ENCODE measurements around the gene ATP11A.

ATP11A gene

DNA sequence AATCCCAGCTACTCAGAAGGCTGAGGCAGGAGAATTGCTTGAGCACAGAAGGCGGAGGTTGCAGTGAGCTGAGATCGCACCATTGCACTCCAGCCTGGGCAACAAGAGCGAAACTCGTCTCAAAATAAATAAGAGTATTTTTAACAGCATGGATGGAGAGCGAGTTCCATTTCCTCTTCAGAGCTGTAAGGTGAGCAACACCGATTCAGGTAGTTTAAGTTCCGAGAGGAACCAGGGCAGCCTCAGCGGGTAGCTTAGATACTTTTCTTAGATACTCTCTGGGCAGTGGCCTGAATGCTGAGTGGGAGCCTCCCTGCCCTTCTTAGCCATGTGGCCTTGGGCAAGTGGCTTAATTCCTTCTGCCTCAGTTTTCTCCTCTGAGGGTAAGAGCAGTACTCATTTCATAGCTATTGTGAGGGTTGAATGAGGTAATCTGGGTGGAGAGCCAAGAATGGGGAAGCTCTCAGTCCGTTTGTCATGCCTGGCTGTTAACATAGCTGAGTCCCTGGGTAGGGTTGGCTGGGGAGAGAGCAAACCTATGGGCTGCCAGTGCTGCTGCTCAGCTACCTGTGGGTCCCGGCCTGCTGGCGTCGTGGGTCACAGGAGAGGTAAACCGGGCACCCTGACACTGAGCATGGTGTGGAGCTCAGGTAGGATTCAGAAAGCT lies 4.1 kb downstream of the ATP11A start:
- TF ChIP-seq SUZ12 (IDR thresholded peaks at IDR 0.05; ENCODE audit: extremely low read depth, insufficient read depth, insufficient read length) (no peak), ZNF274 (IDR thresholded peaks at IDR 0.05; ENCODE audit: low read depth, low read length) (no peak), YY1 (IDR thresholded peaks at IDR 0.05; ENCODE audit: insufficient read depth, insufficient read length) (no peak)
- H3K27me3 ChIP-seq (ENCODE audit: insufficient read depth, insufficient read length), result peaks cover 7% of the 10 kb centered on the region
- H3K9me3 ChIP-seq (ENCODE audit: insufficient read depth, low read length), result no peaks in the 10 kb centered on the region
- no peak overlapping the region for H3K4me3 ChIP-seq (ENCODE audit: insufficient read length, low read depth)
- no peak for DNase-seq (ENCODE audit: low read depth, low spot score)
- peaks cover 8% of the 10 kb centered on the region for H3K4me1 ChIP-seq (ENCODE audit: insufficient read depth, insufficient read length)
- H3K36me3 ChIP-seq (ENCODE audit: insufficient read depth, insufficient read length, low read length), result peaks cover 7% of the 10 kb centered on the region
- H3K9ac ChIP-seq (ENCODE audit: insufficient read length, low read depth), result no peak overlapping the region

DNA sequence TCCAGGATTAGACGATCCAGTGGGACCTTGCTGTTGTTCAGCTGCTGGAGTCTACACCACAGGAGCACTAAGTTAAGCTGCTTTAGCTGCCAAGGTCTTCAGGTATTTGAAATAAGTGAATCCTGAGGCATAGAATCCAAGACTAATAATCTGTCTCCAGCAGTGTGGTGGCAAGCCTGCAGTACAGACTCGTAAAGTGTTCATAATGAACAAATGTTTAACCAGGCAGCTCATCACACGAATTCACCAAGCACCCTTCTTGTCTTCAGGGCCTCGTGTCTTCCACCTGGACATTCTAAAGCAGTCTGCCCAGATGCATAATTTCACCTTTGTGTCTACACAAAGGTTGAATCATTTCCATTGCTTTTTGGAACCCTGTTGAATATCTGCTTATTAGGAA lies 5.3 kb downstream of the ATP11A start:
- Histone ChIP-seq H3K4me3 (ENCODE audit: insufficient read length, low read depth) (no peak overlapping the region), H3K4me1 (ENCODE audit: insufficient read depth, insufficient read length) (peaks cover 8% of the 10 kb centered on the region), H3K36me3 (ENCODE audit: insufficient read depth, insufficient read length, low read length) (peaks cover 7% of the 10 kb centered on the region), H3K9me3 (ENCODE audit: insufficient read depth, low read length) (no peaks in the 10 kb centered on the region), H3K27me3 (ENCODE audit: insufficient read depth, insufficient read length) (peaks cover 7% of the 10 kb centered on the region), H3K9ac (ENCODE audit: insufficient read length, low read depth) (no peak overlapping the region)
- TF ChIP-seq YY1 (IDR thresholded peaks at IDR 0.05; ENCODE audit: insufficient read depth, insufficient read length) (no peak), SUZ12 (IDR thresholded peaks at IDR 0.05; ENCODE audit: extremely low read depth, insufficient read depth, insufficient read length) (no peak), ZNF274 (IDR thresholded peaks at IDR 0.05; ENCODE audit: low read depth, low read length) (no peak)
- DNase-seq (ENCODE audit: low read depth, low spot score), result no peak

DNA sequence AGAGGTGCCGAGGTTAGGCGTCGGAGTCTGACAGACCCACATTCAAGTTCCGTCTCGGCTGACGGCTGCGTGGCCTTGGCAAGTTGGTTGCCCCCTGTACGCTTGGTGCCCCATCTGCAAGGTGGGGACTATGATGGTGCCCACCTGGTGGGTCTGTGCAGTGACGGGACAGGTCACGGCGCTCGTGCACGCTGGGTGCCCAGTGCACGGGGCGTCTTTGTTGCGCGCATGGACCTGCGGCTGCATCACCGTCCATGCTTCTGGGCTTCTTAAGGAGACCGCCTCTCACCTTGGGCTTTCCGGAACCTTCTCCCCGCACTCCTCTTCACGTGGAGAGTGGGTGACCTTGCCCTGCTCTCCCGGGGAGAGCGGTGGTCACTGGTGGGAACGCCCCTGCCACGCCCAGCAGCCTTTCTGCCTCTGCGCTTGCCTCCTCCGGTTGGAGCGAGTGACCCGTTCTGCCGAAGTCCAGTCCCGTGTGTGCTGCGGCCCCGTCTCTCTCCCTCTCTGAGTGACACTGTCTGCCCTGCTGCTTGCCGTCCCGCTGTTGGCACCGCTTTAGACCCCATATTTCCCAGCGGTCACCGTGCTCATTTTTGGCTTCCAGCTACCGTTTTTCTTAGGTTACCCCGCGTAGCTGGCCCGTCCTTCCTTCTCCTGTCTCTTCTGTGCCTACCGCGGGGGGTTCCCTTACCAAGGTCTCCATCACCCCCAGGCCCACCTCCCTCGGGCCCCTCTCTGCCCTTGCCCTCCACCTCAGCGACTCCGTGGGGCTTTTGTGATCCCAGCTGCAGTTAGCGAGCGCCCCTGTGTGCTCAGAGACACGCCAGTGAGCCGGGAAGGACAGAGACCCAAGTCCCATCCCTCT lies 6.4 kb downstream of the ATP11A start:
- H3K4me1 ChIP-seq (ENCODE audit: insufficient read depth, insufficient read length), result peaks cover 8% of the 10 kb centered on the region
- no peak overlapping the region for H3K4me3 ChIP-seq (ENCODE audit: insufficient read length, low read depth)
- no peak overlapping the region for H3K9ac ChIP-seq (ENCODE audit: insufficient read length, low read depth)
- no peaks in the 10 kb centered on the region for H3K9me3 ChIP-seq (ENCODE audit: insufficient read depth, low read length)
- peaks cover 14% of the 10 kb centered on the region for H3K36me3 ChIP-seq (ENCODE audit: insufficient read depth, insufficient read length, low read length)
- DNase-seq (ENCODE audit: low read depth, low spot score), result no peak
- peaks cover 7% of the 10 kb centered on the region for H3K27me3 ChIP-seq (ENCODE audit: insufficient read depth, insufficient read length)
- TF ChIP-seq ZNF274 (IDR thresholded peaks at IDR 0.05; ENCODE audit: low read depth, low read length), result no peak

DNA sequence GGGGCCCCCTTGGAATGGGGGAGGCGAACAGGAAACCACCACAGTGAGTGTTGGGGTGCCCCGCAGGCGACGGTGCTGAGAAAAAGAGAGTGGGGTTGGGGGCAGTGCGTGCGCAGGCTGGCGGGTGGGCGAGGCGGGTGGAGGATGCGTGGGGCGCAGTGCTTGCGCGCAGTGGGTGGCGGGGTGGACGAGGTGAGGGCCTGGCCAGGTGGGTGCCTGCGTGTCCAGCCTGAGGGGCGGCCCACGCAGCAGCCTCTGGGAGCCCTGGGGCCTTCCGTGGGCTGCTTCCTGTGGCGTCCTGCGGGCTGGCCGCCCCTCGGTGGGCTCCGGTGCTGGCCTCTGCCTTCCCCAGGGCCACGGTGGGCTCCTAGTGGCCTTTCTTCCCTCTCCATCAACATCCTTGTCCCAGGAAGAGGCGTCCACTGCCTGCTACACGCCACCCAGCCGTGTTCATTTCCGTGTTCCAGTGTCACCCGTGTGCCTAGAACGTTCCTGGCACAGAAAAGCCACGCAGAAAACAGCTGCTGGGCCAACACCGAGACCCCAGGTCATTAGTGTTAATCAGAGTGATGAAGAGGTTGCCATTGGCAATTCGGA lies 7.1 kb downstream of the ATP11A start:
- H3K9ac ChIP-seq (ENCODE audit: insufficient read length, low read depth), result no peak overlapping the region
- no peak overlapping the region for H3K4me3 ChIP-seq (ENCODE audit: insufficient read length, low read depth)
- no peak for TF ChIP-seq ZNF274 (IDR thresholded peaks at IDR 0.05; ENCODE audit: low read depth, low read length)
- TF ChIP-seq SUZ12 (IDR thresholded peaks at IDR 0.05; ENCODE audit: extremely low read depth, insufficient read depth, insufficient read length), result no peak
- no peak for TF ChIP-seq YY1 (IDR thresholded peaks at IDR 0.05; ENCODE audit: insufficient read depth, insufficient read length)
- H3K36me3 ChIP-seq (ENCODE audit: insufficient read depth, insufficient read length, low read length), result peaks cover 14% of the 10 kb centered on the region
- peaks cover 4% of the 10 kb centered on the region for H3K27me3 ChIP-seq (ENCODE audit: insufficient read depth, insufficient read length)
- H3K4me1 ChIP-seq (ENCODE audit: insufficient read depth, insufficient read length), result peaks cover 8% of the 10 kb centered on the region
- no peaks in the 10 kb centered on the region for H3K9me3 ChIP-seq (ENCODE audit: insufficient read depth, low read length)
- no peak for DNase-seq (ENCODE audit: low read depth, low spot score)

DNA sequence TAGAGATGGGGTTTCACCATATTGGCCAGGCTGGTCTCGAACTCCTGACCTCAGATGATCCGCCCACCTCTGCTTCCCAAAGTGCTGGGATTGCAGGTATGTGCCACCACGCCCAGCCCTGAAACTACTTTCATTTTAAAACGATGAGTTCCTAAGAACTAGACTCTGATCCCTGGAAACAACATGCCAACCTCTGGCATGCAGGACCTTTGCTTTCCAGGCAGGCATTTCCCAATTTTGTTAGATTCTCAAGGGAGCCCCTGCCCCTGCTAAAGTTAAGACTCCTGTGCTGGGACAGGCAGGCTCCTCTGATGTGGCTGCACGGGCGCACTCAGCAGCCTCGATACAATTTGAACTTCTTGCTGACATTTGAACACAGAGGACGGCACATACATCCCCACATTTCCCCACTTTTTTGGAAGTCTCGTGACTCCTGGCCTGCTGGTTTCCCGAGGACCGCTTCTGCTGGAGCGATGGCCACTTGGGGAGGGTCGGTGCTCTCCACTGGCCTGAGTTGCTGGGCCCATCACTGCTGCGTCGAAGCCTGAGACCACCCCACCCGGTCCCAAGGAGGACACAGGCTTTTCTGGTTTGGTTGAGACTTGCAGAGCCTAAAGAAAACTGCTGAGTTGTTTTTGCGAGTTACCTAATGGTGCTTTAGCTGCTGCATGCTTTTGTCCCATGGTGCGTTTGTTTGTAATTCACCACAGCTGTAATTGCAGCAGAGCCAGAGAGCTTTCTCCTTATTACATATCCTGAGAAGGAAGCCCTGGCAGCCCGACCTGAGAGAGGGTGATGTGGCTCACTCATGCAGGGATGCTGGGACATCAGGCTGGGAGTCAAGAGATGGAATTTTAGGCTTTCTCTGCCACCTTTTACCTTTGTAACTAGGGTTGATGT lies 8.2 kb downstream of the ATP11A start:
- DNase-seq (ENCODE audit: low read depth, low spot score), result no peak
- Histone ChIP-seq H3K4me3 (ENCODE audit: insufficient read length, low read depth) (no peak overlapping the region), H3K9ac (ENCODE audit: insufficient read length, low read depth) (no peak overlapping the region), H3K36me3 (ENCODE audit: insufficient read depth, insufficient read length, low read length) (peaks cover 14% of the 10 kb centered on the region), H3K4me1 (ENCODE audit: insufficient read depth, insufficient read length) (peaks cover 11% of the 10 kb centered on the region), H3K27me3 (ENCODE audit: insufficient read depth, insufficient read length) (no peaks in the 10 kb centered on the region), H3K9me3 (ENCODE audit: insufficient read depth, low read length) (no peaks in the 10 kb centered on the region)
- TF ChIP-seq YY1 (IDR thresholded peaks at IDR 0.05; ENCODE audit: insufficient read depth, insufficient read length) (no peak), ZNF274 (IDR thresholded peaks at IDR 0.05; ENCODE audit: low read depth, low read length) (no peak), SUZ12 (IDR thresholded peaks at IDR 0.05; ENCODE audit: extremely low read depth, insufficient read depth, insufficient read length) (no peak)

DNA sequence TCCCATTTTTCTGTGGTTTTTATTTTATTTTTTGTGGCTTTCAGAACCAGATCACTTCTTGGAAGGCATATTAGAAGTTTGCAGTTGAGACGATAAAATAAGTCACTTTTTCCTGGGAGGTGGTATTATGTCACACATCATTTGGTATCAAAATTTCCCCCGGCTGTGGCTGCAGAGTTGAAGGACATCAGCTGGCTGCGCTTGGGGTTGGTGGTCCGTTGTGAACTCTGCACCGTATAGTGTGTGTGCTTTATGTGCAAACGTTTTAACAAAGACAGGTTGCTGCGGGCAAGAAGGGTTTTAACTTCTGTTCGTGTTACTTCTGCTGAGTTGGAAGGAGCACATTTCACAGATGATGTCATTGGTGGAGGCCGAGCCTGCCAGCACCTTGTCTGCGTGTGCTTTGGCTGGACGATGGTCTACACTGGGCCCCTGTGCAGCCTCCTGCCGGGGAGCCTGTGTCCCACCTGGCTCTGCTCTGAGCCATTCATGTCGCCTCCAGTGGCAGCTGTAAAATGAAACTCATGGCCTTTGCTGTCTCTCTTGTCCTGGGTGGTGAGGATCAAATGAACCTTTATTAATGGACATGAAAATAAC lies 9.6 kb downstream of the ATP11A start:
- no peak for DNase-seq (ENCODE audit: low read depth, low spot score)
- H3K27me3 ChIP-seq (ENCODE audit: insufficient read depth, insufficient read length), result no peaks in the 10 kb centered on the region
- H3K36me3 ChIP-seq (ENCODE audit: insufficient read depth, insufficient read length, low read length), result peaks cover 14% of the 10 kb centered on the region
- H3K4me3 ChIP-seq (ENCODE audit: insufficient read length, low read depth), result no peak overlapping the region
- TF ChIP-seq ZNF274 (IDR thresholded peaks at IDR 0.05; ENCODE audit: low read depth, low read length) (no peak), YY1 (IDR thresholded peaks at IDR 0.05; ENCODE audit: insufficient read depth, insufficient read length) (no peak), SUZ12 (IDR thresholded peaks at IDR 0.05; ENCODE audit: extremely low read depth, insufficient read depth, insufficient read length) (no peak)
- H3K9me3 ChIP-seq (ENCODE audit: insufficient read depth, low read length), result no peaks in the 10 kb centered on the region
- H3K9ac ChIP-seq (ENCODE audit: insufficient read length, low read depth), result no peak overlapping the region
- peaks cover 10% of the 10 kb centered on the region for H3K4me1 ChIP-seq (ENCODE audit: insufficient read depth, insufficient read length)

All from NT2/D1 (cell line).